Measurements from ENCODE around the gene OTOG.

DNA sequence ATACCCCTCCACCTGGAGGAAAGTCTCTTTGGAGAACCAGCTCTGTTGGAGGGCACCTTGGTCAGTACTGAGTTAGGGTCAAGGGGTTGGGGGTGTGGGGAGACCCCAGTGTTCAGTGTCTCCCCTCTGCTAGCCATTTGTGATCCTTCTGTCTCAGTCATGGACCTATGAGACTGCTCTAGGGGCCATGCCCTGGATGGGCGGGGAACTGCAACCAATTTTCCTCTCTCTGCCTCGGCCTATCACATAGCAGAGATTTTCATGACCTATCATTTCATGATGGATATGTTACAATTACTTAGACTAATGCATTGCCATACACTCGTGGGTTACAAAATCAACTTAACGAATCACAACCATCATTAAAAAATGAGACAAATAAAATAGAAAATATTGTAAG lies 7.4 kb downstream of the OTOG start:
- TF ChIP-seq, protein P1, sequence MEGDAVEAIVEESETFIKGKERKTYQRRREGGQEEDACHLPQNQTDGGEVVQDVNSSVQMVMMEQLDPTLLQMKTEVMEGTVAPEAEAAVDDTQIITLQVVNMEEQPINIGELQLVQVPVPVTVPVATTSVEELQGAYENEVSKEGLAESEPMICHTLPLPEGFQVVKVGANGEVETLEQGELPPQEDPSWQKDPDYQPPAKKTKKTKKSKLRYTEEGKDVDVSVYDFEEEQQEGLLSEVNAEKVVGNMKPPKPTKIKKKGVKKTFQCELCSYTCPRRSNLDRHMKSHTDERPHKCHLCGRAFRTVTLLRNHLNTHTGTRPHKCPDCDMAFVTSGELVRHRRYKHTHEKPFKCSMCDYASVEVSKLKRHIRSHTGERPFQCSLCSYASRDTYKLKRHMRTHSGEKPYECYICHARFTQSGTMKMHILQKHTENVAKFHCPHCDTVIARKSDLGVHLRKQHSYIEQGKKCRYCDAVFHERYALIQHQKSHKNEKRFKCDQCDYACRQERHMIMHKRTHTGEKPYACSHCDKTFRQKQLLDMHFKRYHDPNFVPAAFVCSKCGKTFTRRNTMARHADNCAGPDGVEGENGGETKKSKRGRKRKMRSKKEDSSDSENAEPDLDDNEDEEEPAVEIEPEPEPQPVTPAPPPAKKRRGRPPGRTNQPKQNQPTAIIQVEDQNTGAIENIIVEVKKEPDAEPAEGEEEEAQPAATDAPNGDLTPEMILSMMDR (conservative IDR thresholded peaks at IDR 0.05; ENCODE audit: low read depth, low read length): no peak
- TF ChIP-seq EZH2 (IDR thresholded peaks at IDR 0.05; ENCODE audit: low read length, unreplicated experiment) (no peak), EZH2phosphoT487 (IDR thresholded peaks at IDR 0.05; ENCODE audit: borderline replicate concordance, low read length) (no peak)
